Neuron (in vitro differentiated cells): ENCODE data around the gene RXFP3.

Experiments
- H2AFZ ChIP-seq: one replicate; pipeline ENCODE4 v1.6.1; 2013; ENCODE audit warnings: low read depth, mild to moderate bottlenecking, inconsistent platforms, low read length, moderate library complexity
- H3K27me3 ChIP-seq: one replicate; pipeline ENCODE4 v1.6.1; 2013; ENCODE audit warnings: low read length; ENCODE audit not compliant: insufficient read depth
- H3K36me3 ChIP-seq: one replicate; pipeline ENCODE4 v1.6.1; 2013; ENCODE audit warnings: low read length; ENCODE audit not compliant: insufficient read depth
- H3K4me1 ChIP-seq: one replicate; pipeline ENCODE4 v1.6.1; 2013; ENCODE audit warnings: low read length; ENCODE audit not compliant: insufficient read depth
- H3K4me3 ChIP-seq: 2 replicates; pipeline ENCODE4 v1.5.1; 2013; ENCODE audit warnings: mild to moderate bottlenecking, low read length, moderate library complexity
- H3K9me3 ChIP-seq: one replicate; pipeline ENCODE4 v1.6.1; 2013; ENCODE audit warnings: low read length

RXFP3 gene

GRCh38 chr5:33975852-33976251 lies 39.7 kb downstream of the RXFP3 start:
- H3K9me3 ChIP-seq = no peaks in the 10 kb centered on the region
- H3K36me3 ChIP-seq = no peaks in the 10 kb centered on the region
- H3K27me3 ChIP-seq = no peaks in the 10 kb centered on the region
- no peaks in the 10 kb centered on the region for H3K4me1 ChIP-seq
- no peak overlapping the region for H3K4me3 ChIP-seq
- no peak overlapping the region for H2AFZ ChIP-seq

GRCh38 chr5:33976307-33976706 lies 40.1 kb downstream of the RXFP3 start:
- no peak overlapping the region for H2AFZ ChIP-seq
- H3K4me3 ChIP-seq = no peak overlapping the region
- no peaks in the 10 kb centered on the region for H3K36me3 ChIP-seq
- no peaks in the 10 kb centered on the region for H3K27me3 ChIP-seq
- H3K9me3 ChIP-seq = no peaks in the 10 kb centered on the region
- H3K4me1 ChIP-seq = no peaks in the 10 kb centered on the region

GRCh38 chr5:33978306-33978705 lies 42.1 kb downstream of the RXFP3 start:
- Histone ChIP-seq H3K36me3 (no peaks in the 10 kb centered on the region), H3K27me3 (no peaks in the 10 kb centered on the region), H3K9me3 (no peaks in the 10 kb centered on the region), H2AFZ (no peak overlapping the region), H3K4me3 (no peak overlapping the region), H3K4me1 (no peaks in the 10 kb centered on the region)

- Histone ChIP-seq H3K9me3 (no peaks in the 10 kb centered on the region), H2AFZ (no peak overlapping the region), H3K4me3 (no peak overlapping the region), H3K27me3 (no peaks in the 10 kb centered on the region), H3K36me3 (no peaks in the 10 kb centered on the region), H3K4me1 (no peaks in the 10 kb centered on the region)
Measured at GRCh38 chr5:33980030-33980429, 43.8 kb downstream of the RXFP3 start.

GRCh38 chr5:33981408-33982162 lies 45.4 kb downstream of the RXFP3 start:
- H3K36me3 ChIP-seq = no peaks in the 10 kb centered on the region
- no peak overlapping the region for H3K4me3 ChIP-seq
- no peaks in the 10 kb centered on the region for H3K9me3 ChIP-seq
- no peaks in the 10 kb centered on the region for H3K4me1 ChIP-seq
- no peak overlapping the region for H2AFZ ChIP-seq
- no peaks in the 10 kb centered on the region for H3K27me3 ChIP-seq

GRCh38 chr5:33984178-33984577 lies 48.0 kb downstream of the RXFP3 start:
- Histone ChIP-seq H3K4me3 (no peak overlapping the region), H3K9me3 (no peaks in the 10 kb centered on the region), H3K27me3 (no peaks in the 10 kb centered on the region), H3K36me3 (peaks cover 17% of the 10 kb centered on the region), H3K4me1 (no peaks in the 10 kb centered on the region), H2AFZ (no peak overlapping the region)

- H2AFZ ChIP-seq = no peak within 1 kb of the TSS
- no peaks in the 10 kb centered on the region for H3K4me1 ChIP-seq
- H3K9me3 ChIP-seq = no peaks in the 10 kb centered on the region
- no peaks in the 10 kb centered on the region for H3K27me3 ChIP-seq
- H3K36me3 ChIP-seq = peaks cover 18% of the 10 kb centered on the region
- H3K4me3 ChIP-seq = no peak within 1 kb of the TSS
Measured at GRCh38 chr5:33984671-33985124, 48.5 kb downstream of the RXFP3 start, which contains the start of gene SLC45A2. TSS of gene SLC45A2 (minus strand) at chr5:33984693. CDS start at chr5:33984583, 110 bp downstream.

GRCh38 chr5:33985447-33985846 lies 49.3 kb downstream of the RXFP3 start:
- Histone ChIP-seq H3K36me3 (peaks cover 18% of the 10 kb centered on the region), H3K9me3 (no peaks in the 10 kb centered on the region), H3K4me1 (no peaks in the 10 kb centered on the region), H3K4me3 (no peak overlapping the region), H2AFZ (no peak overlapping the region), H3K27me3 (no peaks in the 10 kb centered on the region)
